Uterus (tissue), 2 donors: ENCODE results near the gene HSPA14.

Experiments
- POLR2A ChIP-seq, 2 donors: fragments of 450-650 bp; IDR thresholded peaks; one replicate each; pipeline ENCODE4 v1.6.1; 2016; ENCODE audit warnings: antibody characterized with exemption in 2 of 2, mild to moderate bottlenecking in 1 of 2, moderate library complexity in 1 of 2
- TF ChIP-seq, protein P1 (sequence below), 4 experiments: fragments of 200-600 bp in 2 of 4; fragments of 450-650 bp in 2 of 4; sonication (generic) in 2 of 4; IDR thresholded peaks; one replicate each; pipeline ENCODE4 v1.5.1; 2016 to 2019; ENCODE audit warnings: antibody characterized with exemption in 4 of 4, mild to moderate bottlenecking in 2 of 4, moderate library complexity in 1 of 4

DNA sequence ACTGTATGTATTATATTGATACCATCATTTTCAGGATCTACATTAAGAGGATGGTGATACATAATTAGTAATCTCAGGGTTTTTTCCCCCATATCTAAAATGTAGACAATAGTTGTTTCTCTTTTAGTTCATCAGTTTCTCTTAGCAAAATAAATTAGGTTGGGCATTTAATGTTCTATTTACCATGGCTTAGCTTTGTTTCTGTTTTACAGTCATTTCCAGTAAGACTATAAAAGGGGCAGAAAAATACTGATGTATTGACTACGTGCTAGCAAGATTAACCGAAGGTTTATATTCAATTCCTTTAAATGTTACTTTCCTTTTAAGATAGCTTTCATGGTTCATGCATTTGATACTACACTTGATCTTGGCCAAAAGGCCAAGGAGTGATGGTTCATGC lies 66.8 kb downstream of the HSPA14 start:
- TF ChIP-seq POLR2A (IDR thresholded peaks at IDR 0.05), result no peak
- TF ChIP-seq, protein P1, sequence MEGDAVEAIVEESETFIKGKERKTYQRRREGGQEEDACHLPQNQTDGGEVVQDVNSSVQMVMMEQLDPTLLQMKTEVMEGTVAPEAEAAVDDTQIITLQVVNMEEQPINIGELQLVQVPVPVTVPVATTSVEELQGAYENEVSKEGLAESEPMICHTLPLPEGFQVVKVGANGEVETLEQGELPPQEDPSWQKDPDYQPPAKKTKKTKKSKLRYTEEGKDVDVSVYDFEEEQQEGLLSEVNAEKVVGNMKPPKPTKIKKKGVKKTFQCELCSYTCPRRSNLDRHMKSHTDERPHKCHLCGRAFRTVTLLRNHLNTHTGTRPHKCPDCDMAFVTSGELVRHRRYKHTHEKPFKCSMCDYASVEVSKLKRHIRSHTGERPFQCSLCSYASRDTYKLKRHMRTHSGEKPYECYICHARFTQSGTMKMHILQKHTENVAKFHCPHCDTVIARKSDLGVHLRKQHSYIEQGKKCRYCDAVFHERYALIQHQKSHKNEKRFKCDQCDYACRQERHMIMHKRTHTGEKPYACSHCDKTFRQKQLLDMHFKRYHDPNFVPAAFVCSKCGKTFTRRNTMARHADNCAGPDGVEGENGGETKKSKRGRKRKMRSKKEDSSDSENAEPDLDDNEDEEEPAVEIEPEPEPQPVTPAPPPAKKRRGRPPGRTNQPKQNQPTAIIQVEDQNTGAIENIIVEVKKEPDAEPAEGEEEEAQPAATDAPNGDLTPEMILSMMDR (IDR thresholded peaks at IDR 0.05), result no peak
